SK-N-SH (cell line): Measurements from ENCODE around the gene MYOM1. TPM values are rescaled to one million over a fixed set of nuclear protein-coding genes. Genes with fewer than 3 reads are reported as not detected.

Experiments used
- CTCF ChIA-PET: fragments of 300-600, 350-600 bp; formaldehyde crosslinking; extraction: SDS; loops from one replicate; lab custom pipeline; 2021; lab: Yijun Ruan, JAX
- POLR2A ChIA-PET: fragments of 350-600 bp; sonication (Branson Sonifier 250); formaldehyde crosslinking; extraction: SDS; loops from one replicate; lab custom pipeline; 2020; ENCODE audit warnings: antibody characterized with exemption, inconsistent platforms; lab: Yijun Ruan, JAX
- DNase-seq: peaks from one replicate; pipeline ENCODE4 v3.0.0; 2012
- H2AFZ ChIP-seq: fragments of 200-600 bp; sonication (generic); 2 replicates; pipeline ENCODE4 v1.8.1; 2016; ENCODE audit warnings: antibody characterized with exemption, mild to moderate bottlenecking, low read depth
- H3F3A ChIP-seq: fragments of 200-600 bp; sonication (generic); replicated peaks from 2 replicates; pipeline ENCODE3; 2016; ENCODE audit warnings: antibody characterized with exemption, mild to moderate bottlenecking; ENCODE audit not compliant: insufficient read depth
- H3K27ac ChIP-seq, 2 experiments: fragments of 200-500 bp in 1 of 2; fragments of 200-600 bp in 1 of 2; sonication (Bioruptor generic) in 1 of 2; sonication (generic), shearing (Covaris generic) in 1 of 2; 2 replicates each; pipeline versions ENCODE4 v1.5.1 to v1.6.1; 2014 to 2016; ENCODE audit warnings: low read depth in 2 of 2, inconsistent platforms in 1 of 2, low read length in 1 of 2, mild to moderate bottlenecking in 1 of 2, mixed read lengths in 1 of 2
- H3K27me3 ChIP-seq: fragments of 200-600 bp; sonication (generic), shearing (Covaris generic); 2 replicates; pipeline ENCODE4 v1.6.1; 2016; ENCODE audit warnings: mixed run types; ENCODE audit not compliant: insufficient read depth
- H3K36me3 ChIP-seq, 2 experiments: fragments of 200-500 bp in 1 of 2; fragments of 200-600 bp in 1 of 2; sonication (Bioruptor generic) in 1 of 2; sonication (generic) in 1 of 2; replicated peaks in 1 of 2; 2 replicates each; pipeline versions ENCODE3 to v1.5.1; 2014 to 2016; ENCODE audit warnings: low read length in 1 of 2, mild to moderate bottlenecking in 1 of 2; ENCODE audit not compliant: insufficient read depth in 2 of 2, control insufficient read depth in 1 of 2
- H3K4me1 ChIP-seq, 2 experiments: fragments of 200-500 bp in 1 of 2; fragments of 200-600 bp in 1 of 2; sonication (Bioruptor generic) in 1 of 2; sonication (generic), shearing (Covaris generic) in 1 of 2; 2 replicates each; pipeline versions ENCODE4 v1.5.1 to v1.6.1; 2014 to 2016; ENCODE audit warnings: low read depth in 1 of 2, low read length in 1 of 2, mixed run types in 1 of 2; ENCODE audit not compliant: insufficient read depth in 2 of 2, control insufficient read depth in 1 of 2
- H3K4me2 ChIP-seq: fragments of 200-600 bp; sonication (generic), shearing (Covaris generic); 2 replicates; pipeline ENCODE4 v1.6.1; 2017; ENCODE audit warnings: mixed run types
- H3K4me3 ChIP-seq, 2 experiments: fragments of 200-500 bp in 1 of 2; fragments of 200-600 bp in 1 of 2; sonication (Bioruptor generic) in 1 of 2; sonication (generic), shearing (Covaris generic) in 1 of 2; 2 replicates each; pipeline versions ENCODE4 v1.5.1 to v1.8.1; 2014 to 2016; ENCODE audit warnings: low read depth in 2 of 2, inconsistent platforms in 1 of 2, low read length in 1 of 2, mild to moderate bottlenecking in 1 of 2, mixed read lengths in 1 of 2, moderate library complexity in 1 of 2
- H3K79me2 ChIP-seq: fragments of 200-600 bp; sonication (generic); 2 replicates; pipeline ENCODE4 v1.8.1; 2017; ENCODE audit warnings: mild to moderate bottlenecking; ENCODE audit not compliant: insufficient read depth
- H3K9ac ChIP-seq: fragments of 200-600 bp; sonication (generic); 2 replicates; pipeline ENCODE4 v1.6.1; 2017; ENCODE audit warnings: mixed run types
- H3K9me2 ChIP-seq: fragments of 200-600 bp; sonication (generic); 2 replicates; pipeline ENCODE4 v1.6.1; 2017; ENCODE audit warnings: mixed run types
- H3K9me3 ChIP-seq: fragments of 200-600 bp; sonication (generic); 2 replicates; pipeline ENCODE4 v1.6.1; 2017; ENCODE audit warnings: mixed run types, mild to moderate bottlenecking, moderate library complexity
- H4K20me1 ChIP-seq: fragments of 200-600 bp; sonication (generic); 2 replicates; pipeline ENCODE4 v1.6.1; 2017; ENCODE audit warnings: mild to moderate bottlenecking, mixed run types; ENCODE audit not compliant: insufficient read depth
- EP300 ChIP-seq, 2 experiments: IDR thresholded peaks; 2 replicates each; pipeline versions ENCODE4 v1.4.0 to v1.6.1; 2012; ENCODE audit warnings: borderline replicate concordance in 1 of 2, low read depth in 1 of 2, low read length in 1 of 2
- FOSL2 ChIP-seq: IDR thresholded peaks from 2 replicates; pipeline ENCODE4 v1.4.0; 2012; ENCODE audit warnings: low read depth, mild to moderate bottlenecking, moderate library complexity, borderline replicate concordance
- FOXM1 ChIP-seq: IDR thresholded peaks from 2 replicates; pipeline ENCODE4 v1.4.0; 2012; ENCODE audit warnings: low read depth, mild to moderate bottlenecking
- GABPA ChIP-seq: IDR thresholded peaks from 2 replicates; pipeline ENCODE4 v1.4.0; 2012; ENCODE audit warnings: low read depth, mild to moderate bottlenecking
- GATA2 ChIP-seq: sonication (generic); formaldehyde crosslinking; IDR thresholded peaks from 2 replicates; pipeline ENCODE4 v1.5.0; 2020; ENCODE audit warnings: mild to moderate bottlenecking, missing genetic modification reagents
- JUND ChIP-seq: IDR thresholded peaks from 2 replicates; pipeline ENCODE4 v1.4.0; 2012
- MEF2A ChIP-seq: IDR thresholded peaks from 2 replicates; pipeline ENCODE4 v1.4.0; 2012; ENCODE audit warnings: low read depth, borderline replicate concordance
- MXI1 ChIP-seq: IDR thresholded peaks from 2 replicates; pipeline ENCODE4 v1.6.1; 2012; ENCODE audit warnings: mild to moderate bottlenecking, low read depth, low read length, improper control_type of control experiment
- RCOR1 ChIP-seq: fragments of 150-350 bp; IDR thresholded peaks from 2 replicates; pipeline ENCODE4 v1.6.1; 2017; ENCODE audit warnings: antibody characterized with exemption, low read length
- RFX5 ChIP-seq: IDR thresholded peaks from 2 replicates; pipeline ENCODE4 v1.6.1; 2012; ENCODE audit warnings: mild to moderate bottlenecking, improper control_type of control experiment, low read length
- RXRA ChIP-seq: IDR thresholded peaks from 2 replicates; pipeline ENCODE4 v1.4.0; 2012; ENCODE audit warnings: low read depth, mild to moderate bottlenecking, borderline replicate concordance
- SIN3A ChIP-seq: IDR thresholded peaks from 2 replicates; pipeline ENCODE4 v1.6.1; 2012; ENCODE audit warnings: low read depth, mild to moderate bottlenecking, low read length, moderate library complexity, borderline replicate concordance
- SMC3 ChIP-seq: IDR thresholded peaks from 2 replicates; pipeline ENCODE4 v1.6.1; 2012; ENCODE audit warnings: low read depth, low read length, improper control_type of control experiment
- TAF1 ChIP-seq: IDR thresholded peaks from 2 replicates; pipeline ENCODE4 v1.6.1; 2012; ENCODE audit warnings: low read depth, mild to moderate bottlenecking, low read length, moderate library complexity, borderline replicate concordance
- YY1 ChIP-seq: IDR thresholded peaks from 2 replicates; pipeline ENCODE4 v1.4.0; 2012; ENCODE audit warnings: low read depth, mild to moderate bottlenecking
- WGBS: methylation state at CpG from one replicate; pipeline ENCODE4 v1.1.6; 2017; ENCODE audit warnings: low lambda C conversion rate; 5-methylcytosine and 5-hydroxymethylcytosine counted together
- polyA plus RNA-seq, 3 experiments: library from polyadenylated mRNA; depleted of rRNA; stranded (reverse); fragments of >200 nt; gene quantifications; 2 replicates each; pipeline ENCODE4 v1.2.3, GENCODE V29; 2012
- TF ChIP-seq, protein P1 (sequence below): IDR thresholded peaks from 2 replicates; pipeline ENCODE4; 2012
- TF ChIP-seq, protein P2 (sequence below): fragments of 150-350 bp; IDR thresholded peaks from 2 replicates; pipeline ENCODE4 v1.6.1; 2017; ENCODE audit warnings: antibody characterized with exemption, low read length, low read depth, borderline replicate concordance
- TF ChIP-seq, protein P3 (sequence below): IDR thresholded peaks from 2 replicates; pipeline ENCODE4 v1.4.0; 2012; ENCODE audit warnings: low read depth, borderline replicate concordance
- TF ChIP-seq, protein P4 (sequence below): IDR thresholded peaks from 2 replicates; pipeline ENCODE4 v1.4.0; 2012; ENCODE audit warnings: low read depth

Gene MYOM1
- polyA plus RNA-seq, 1 of the 3 experiments (the other 2 are of a cell fraction), result 0.07 TPM

DNA sequence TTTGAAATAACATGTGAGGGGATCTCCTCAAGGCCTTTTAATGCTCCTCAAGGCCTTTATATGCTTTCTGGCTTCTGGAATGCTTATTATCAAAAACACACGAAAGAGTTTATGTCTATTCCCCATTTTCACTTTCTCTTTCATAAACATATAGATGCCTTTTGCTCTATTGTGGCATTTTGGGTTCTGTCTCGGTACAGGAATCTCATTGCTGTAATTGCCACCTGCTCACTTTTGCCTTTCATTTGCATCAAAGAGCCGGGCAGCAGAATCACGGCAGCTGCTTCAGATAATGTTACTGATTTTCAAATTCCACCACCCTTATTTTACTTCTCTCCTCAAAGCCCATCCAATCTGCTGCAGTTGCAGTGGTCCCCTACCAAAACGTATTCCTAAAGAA lies 152.0 kb downstream of the MYOM1 start:
- Histone ChIP-seq H3K4me3 (no peak overlapping the region), H2AFZ (no peak overlapping the region), H3K4me1 (no peaks in the 10 kb centered on the region; a peak in 2 of 4 replicates), H3F3A (no peaks in the 10 kb centered on the region), H3K79me2 (no peaks in the 10 kb centered on the region), H3K36me3 (no peaks in the 10 kb centered on the region), H3K27me3 (no peaks in the 10 kb centered on the region), H3K9me2 (no peaks in the 10 kb centered on the region), H3K4me2 (no peak overlapping the region), H3K9me3 (no peaks in the 10 kb centered on the region), H3K9ac (no peak overlapping the region), H3K27ac (no peak overlapping the region), H4K20me1 (no peaks in the 10 kb centered on the region)
- DNase-seq, result no peak
- 85% methylated on average over 5 of the region's 5 CpGs for WGBS
- no peak for TF ChIP-seq TAF1
- no peak for TF ChIP-seq MXI1
- TF ChIP-seq GABPA, result no peak
- TF ChIP-seq JUND, result no peak
- TF ChIP-seq, protein P1, sequence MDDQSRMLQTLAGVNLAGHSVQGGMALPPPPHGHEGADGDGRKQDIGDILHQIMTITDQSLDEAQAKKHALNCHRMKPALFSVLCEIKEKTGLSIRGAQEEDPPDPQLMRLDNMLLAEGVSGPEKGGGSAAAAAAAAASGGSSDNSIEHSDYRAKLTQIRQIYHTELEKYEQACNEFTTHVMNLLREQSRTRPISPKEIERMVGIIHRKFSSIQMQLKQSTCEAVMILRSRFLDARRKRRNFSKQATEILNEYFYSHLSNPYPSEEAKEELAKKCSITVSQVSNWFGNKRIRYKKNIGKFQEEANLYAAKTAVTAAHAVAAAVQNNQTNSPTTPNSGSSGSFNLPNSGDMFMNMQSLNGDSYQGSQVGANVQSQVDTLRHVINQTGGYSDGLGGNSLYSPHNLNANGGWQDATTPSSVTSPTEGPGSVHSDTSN, result no peak
- TF ChIP-seq SMC3, result no peak
- TF ChIP-seq RFX5, result no peak
- TF ChIP-seq EP300 (IDR thresholded peaks at IDR 0.05; ENCODE audit: borderline replicate concordance in 1 of 2, low read depth in 1 of 2, low read length in 1 of 2), result no peak
- TF ChIP-seq, protein P2, sequence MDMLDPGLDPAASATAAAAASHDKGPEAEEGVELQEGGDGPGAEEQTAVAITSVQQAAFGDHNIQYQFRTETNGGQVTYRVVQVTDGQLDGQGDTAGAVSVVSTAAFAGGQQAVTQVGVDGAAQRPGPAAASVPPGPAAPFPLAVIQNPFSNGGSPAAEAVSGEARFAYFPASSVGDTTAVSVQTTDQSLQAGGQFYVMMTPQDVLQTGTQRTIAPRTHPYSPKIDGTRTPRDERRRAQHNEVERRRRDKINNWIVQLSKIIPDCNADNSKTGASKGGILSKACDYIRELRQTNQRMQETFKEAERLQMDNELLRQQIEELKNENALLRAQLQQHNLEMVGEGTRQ, result no peak
- TF ChIP-seq SIN3A, result no peak
- TF ChIP-seq, protein P3, sequence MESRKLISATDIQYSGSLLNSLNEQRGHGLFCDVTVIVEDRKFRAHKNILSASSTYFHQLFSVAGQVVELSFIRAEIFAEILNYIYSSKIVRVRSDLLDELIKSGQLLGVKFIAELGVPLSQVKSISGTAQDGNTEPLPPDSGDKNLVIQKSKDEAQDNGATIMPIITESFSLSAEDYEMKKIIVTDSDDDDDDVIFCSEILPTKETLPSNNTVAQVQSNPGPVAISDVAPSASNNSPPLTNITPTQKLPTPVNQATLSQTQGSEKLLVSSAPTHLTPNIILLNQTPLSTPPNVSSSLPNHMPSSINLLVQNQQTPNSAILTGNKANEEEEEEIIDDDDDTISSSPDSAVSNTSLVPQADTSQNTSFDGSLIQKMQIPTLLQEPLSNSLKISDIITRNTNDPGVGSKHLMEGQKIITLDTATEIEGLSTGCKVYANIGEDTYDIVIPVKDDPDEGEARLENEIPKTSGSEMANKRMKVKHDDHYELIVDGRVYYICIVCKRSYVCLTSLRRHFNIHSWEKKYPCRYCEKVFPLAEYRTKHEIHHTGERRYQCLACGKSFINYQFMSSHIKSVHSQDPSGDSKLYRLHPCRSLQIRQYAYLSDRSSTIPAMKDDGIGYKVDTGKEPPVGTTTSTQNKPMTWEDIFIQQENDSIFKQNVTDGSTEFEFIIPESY, result no peak
- no peak for TF ChIP-seq RCOR1
- TF ChIP-seq GATA2 (CRISPR knock-in tag), result no peak
- ChIA-PET POLR2A (no interaction called here), CTCF (interaction anchor here (0.7 kb wide), 1 partner anchor 117 kb away, joined by 4 read pairs; no protein-coding TSS in a partner anchor)

DNA sequence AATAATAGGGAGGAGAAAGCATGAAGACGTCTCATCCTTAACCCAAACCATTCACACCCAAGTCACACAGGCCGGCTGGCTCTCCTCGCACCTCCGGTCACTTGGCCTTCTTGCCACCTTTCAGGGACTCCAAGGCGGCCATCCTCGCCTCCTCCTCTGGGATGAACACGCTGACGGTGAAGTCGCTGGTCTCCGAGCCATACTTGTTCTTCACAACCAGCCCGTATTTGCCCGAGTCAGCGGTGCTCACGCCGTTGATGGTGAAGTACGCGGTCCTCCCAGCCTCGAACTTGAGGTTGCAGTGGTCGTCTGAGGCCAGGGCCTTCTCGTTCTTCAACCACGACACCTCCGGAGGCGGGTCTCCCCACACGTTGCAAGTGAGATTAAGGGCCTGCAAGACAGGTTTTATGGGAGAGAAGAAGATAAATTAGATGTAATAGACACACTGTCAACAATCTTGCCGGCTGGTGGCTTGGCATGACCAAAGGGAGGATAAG lies 152.6 kb downstream of the MYOM1 start:
- no peak overlapping the region for H3K9ac ChIP-seq
- no peak for DNase-seq
- no peaks in the 10 kb centered on the region for H3K36me3 ChIP-seq
- no peaks in the 10 kb centered on the region for H3K9me3 ChIP-seq
- no peak overlapping the region for H3K27ac ChIP-seq
- no peaks in the 10 kb centered on the region for H3K27me3 ChIP-seq
- no peak overlapping the region for H2AFZ ChIP-seq
- no peak overlapping the region for H3K4me3 ChIP-seq
- H4K20me1 ChIP-seq, result no peaks in the 10 kb centered on the region
- H3K4me2 ChIP-seq, result no peak overlapping the region
- TF ChIP-seq FOSL2 (no peak), GABPA (no peak), EP300 (IDR thresholded peaks at IDR 0.05; ENCODE audit: borderline replicate concordance in 1 of 2, low read depth in 1 of 2, low read length in 1 of 2) (no peak), FOXM1 (no peak), RXRA (no peak), YY1 (no peak), TAF1 (no peak), JUND (no peak), MXI1 (no peak), MEF2A (no peak)
- TF ChIP-seq, protein P4, sequence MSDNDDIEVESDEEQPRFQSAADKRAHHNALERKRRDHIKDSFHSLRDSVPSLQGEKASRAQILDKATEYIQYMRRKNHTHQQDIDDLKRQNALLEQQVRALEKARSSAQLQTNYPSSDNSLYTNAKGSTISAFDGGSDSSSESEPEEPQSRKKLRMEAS, result no peak
- TF ChIP-seq, all 33 proteins: peak for 0
- CTCF ChIA-PET, result no interaction called here
- H3K4me1 ChIP-seq, result no peaks in the 10 kb centered on the region; a peak in 2 of 4 replicates
- 95% methylated on average over 22 of the region's 25 CpGs for WGBS
- no peaks in the 10 kb centered on the region for H3K9me2 ChIP-seq
- POLR2A ChIA-PET, result no interaction called here
- H3K79me2 ChIP-seq, result no peaks in the 10 kb centered on the region
- H3F3A ChIP-seq, result no peaks in the 10 kb centered on the region
